ENCODE measurements around the gene SPATA13.

Gene SPATA13

GRCh38 chr13:24231377-24231776, 70.9 kb downstream of the SPATA13 start:
- TF ChIP-seq FOXP2 (optimal IDR thresholded peaks at IDR 0.05; ENCODE audit: borderline replicate concordance, extremely low read depth, extremely low read length, insufficient read depth): no peak
- TF ChIP-seq TAF1 (IDR thresholded peaks at IDR 0.05; ENCODE audit: borderline replicate concordance, insufficient read depth, low read length): no peak
- TF ChIP-seq, protein P1, sequence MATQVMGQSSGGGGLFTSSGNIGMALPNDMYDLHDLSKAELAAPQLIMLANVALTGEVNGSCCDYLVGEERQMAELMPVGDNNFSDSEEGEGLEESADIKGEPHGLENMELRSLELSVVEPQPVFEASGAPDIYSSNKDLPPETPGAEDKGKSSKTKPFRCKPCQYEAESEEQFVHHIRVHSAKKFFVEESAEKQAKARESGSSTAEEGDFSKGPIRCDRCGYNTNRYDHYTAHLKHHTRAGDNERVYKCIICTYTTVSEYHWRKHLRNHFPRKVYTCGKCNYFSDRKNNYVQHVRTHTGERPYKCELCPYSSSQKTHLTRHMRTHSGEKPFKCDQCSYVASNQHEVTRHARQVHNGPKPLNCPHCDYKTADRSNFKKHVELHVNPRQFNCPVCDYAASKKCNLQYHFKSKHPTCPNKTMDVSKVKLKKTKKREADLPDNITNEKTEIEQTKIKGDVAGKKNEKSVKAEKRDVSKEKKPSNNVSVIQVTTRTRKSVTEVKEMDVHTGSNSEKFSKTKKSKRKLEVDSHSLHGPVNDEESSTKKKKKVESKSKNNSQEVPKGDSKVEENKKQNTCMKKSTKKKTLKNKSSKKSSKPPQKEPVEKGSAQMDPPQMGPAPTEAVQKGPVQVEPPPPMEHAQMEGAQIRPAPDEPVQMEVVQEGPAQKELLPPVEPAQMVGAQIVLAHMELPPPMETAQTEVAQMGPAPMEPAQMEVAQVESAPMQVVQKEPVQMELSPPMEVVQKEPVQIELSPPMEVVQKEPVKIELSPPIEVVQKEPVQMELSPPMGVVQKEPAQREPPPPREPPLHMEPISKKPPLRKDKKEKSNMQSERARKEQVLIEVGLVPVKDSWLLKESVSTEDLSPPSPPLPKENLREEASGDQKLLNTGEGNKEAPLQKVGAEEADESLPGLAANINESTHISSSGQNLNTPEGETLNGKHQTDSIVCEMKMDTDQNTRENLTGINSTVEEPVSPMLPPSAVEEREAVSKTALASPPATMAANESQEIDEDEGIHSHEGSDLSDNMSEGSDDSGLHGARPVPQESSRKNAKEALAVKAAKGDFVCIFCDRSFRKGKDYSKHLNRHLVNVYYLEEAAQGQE (IDR thresholded peaks at IDR 0.05; ENCODE audit: insufficient read depth in 1 of 2, low read depth in 2 of 2, low read length in 2 of 2): no peak
- TF ChIP-seq SIN3A (IDR thresholded peaks at IDR 0.05; ENCODE audit: borderline replicate concordance, insufficient read depth, low read length): no peak
- no peak for TF ChIP-seq POLR2AphosphoS5 (IDR thresholded peaks at IDR 0.05; ENCODE audit: low read depth, low read length)

- TF ChIP-seq TAF1 (IDR thresholded peaks at IDR 0.05; ENCODE audit: borderline replicate concordance, insufficient read depth, low read length): no peak
- TF ChIP-seq POLR2AphosphoS5 (IDR thresholded peaks at IDR 0.05; ENCODE audit: low read depth, low read length): no peak
- TF ChIP-seq SIN3A (IDR thresholded peaks at IDR 0.05; ENCODE audit: borderline replicate concordance, insufficient read depth, low read length): no peak
- TF ChIP-seq, protein P1 (IDR thresholded peaks at IDR 0.05; ENCODE audit: insufficient read depth in 1 of 2, low read depth in 2 of 2, low read length in 2 of 2): no peak
- no peak for TF ChIP-seq FOXP2 (optimal IDR thresholded peaks at IDR 0.05; ENCODE audit: borderline replicate concordance, extremely low read depth, extremely low read length, insufficient read depth)
Measured at GRCh38 chr13:24232037-24232436, 71.5 kb downstream of the SPATA13 start.

DNA sequence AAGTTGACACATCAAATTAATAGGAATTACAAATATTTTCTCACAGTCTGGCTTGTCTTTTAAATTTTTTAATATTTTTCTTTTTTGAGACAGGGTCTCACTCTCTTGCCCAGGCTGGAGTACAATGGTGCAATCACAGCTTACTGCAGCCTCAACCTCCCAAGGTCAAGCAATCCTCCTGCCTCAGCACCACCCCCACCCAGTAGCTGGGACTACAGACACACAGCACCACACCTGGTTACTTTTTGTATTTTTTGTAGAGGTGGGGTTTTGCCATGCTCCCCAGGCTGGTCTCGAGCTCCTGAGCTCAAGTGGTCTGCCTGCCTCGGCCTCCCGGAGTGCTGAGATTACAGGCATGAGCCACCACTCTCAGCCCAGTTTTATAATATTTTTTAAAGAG, 72.0 kb downstream of the SPATA13 start:
- TF ChIP-seq, protein P1 (IDR thresholded peaks at IDR 0.05; ENCODE audit: insufficient read depth in 1 of 2, low read depth in 2 of 2, low read length in 2 of 2): no peak

- TF ChIP-seq, protein P1 (IDR thresholded peaks at IDR 0.05; ENCODE audit: insufficient read depth in 1 of 2, low read depth in 2 of 2, low read length in 2 of 2): no peak
- TF ChIP-seq SIN3A (IDR thresholded peaks at IDR 0.05; ENCODE audit: borderline replicate concordance, insufficient read depth, low read length): no peak
- TF ChIP-seq POLR2AphosphoS5 (IDR thresholded peaks at IDR 0.05; ENCODE audit: low read depth, low read length): no peak
- TF ChIP-seq TAF1 (IDR thresholded peaks at IDR 0.05; ENCODE audit: borderline replicate concordance, insufficient read depth, low read length): no peak
- no peak for TF ChIP-seq FOXP2 (optimal IDR thresholded peaks at IDR 0.05; ENCODE audit: borderline replicate concordance, extremely low read depth, extremely low read length, insufficient read depth)
Measured at GRCh38 chr13:24233351-24233901, 72.9 kb downstream of the SPATA13 start.

Measured in PFSK-1 (cell line).